NCI-H510A treated with DMSO at 0.1 percent for 48 hours (cell line): ENCODE data around the gene WARS2.
"Not testable (repeated sequence)": the region's sequence is repeated elsewhere in the genome, so short reads cannot be mapped to it uniquely, and the experiment has no call there.

Experiments used
- DNase-seq: peaks from one replicate; lab custom pipeline; 2025; lab: John Stamatoyannopoulos, UW

The WARS2 gene

GRCh38 chr1:119139403-119139802 is 1.1 kb downstream of the WARS2 start:
- no peak for DNase-seq

- no peak for DNase-seq
Observed at GRCh38 chr1:119136401-119136800, 4.1 kb downstream of the WARS2 start.

GRCh38 chr1:119133987-119134386 is 6.5 kb downstream of the WARS2 start:
- no peak for DNase-seq

GRCh38 chr1:119132179-119132578 is 8.3 kb downstream of the WARS2 start:
- DNase-seq, result no peak

GRCh38 chr1:119125874-119126273 is 14.6 kb downstream of the WARS2 start:
- no peak for DNase-seq

- DNase-seq, result no peak
Observed at GRCh38 chr1:119124764-119125163, 15.7 kb downstream of the WARS2 start.

GRCh38 chr1:119121872-119122271 is 18.6 kb downstream of the WARS2 start:
- DNase-seq, result not testable (repeated sequence)

GRCh38 chr1:119116725-119117124 is 23.7 kb downstream of the WARS2 start:
- DNase-seq, result no peak

- DNase-seq, result no peak
Observed at GRCh38 chr1:119115736-119116135, 24.7 kb downstream of the WARS2 start.

- no peak for DNase-seq
Observed at GRCh38 chr1:119115311-119115710, 25.1 kb downstream of the WARS2 start.

- DNase-seq, result no peak
Observed at GRCh38 chr1:119114786-119115185, 25.7 kb downstream of the WARS2 start.

GRCh38 chr1:119112791-119113190 is 27.7 kb downstream of the WARS2 start:
- DNase-seq, result no peak

GRCh38 chr1:119112244-119112643 is 28.2 kb downstream of the WARS2 start:
- no peak for DNase-seq

GRCh38 chr1:119108988-119109387 is 31.5 kb downstream of the WARS2 start:
- DNase-seq, result no peak

GRCh38 chr1:119103764-119104163 is 36.7 kb downstream of the WARS2 start:
- DNase-seq, result no peak

GRCh38 chr1:119102051-119102450 is 38.4 kb downstream of the WARS2 start:
- DNase-seq, result no peak

- no peak for DNase-seq
Observed at GRCh38 chr1:119101563-119101962, 38.9 kb downstream of the WARS2 start.

GRCh38 chr1:119099775-119100174 is 40.7 kb downstream of the WARS2 start:
- no peak for DNase-seq

- DNase-seq, result no peak
Observed at GRCh38 chr1:119097380-119097779, 43.1 kb downstream of the WARS2 start.

GRCh38 chr1:119093721-119094120 is 46.7 kb downstream of the WARS2 start:
- no peak for DNase-seq

- DNase-seq, result no peak
Observed at GRCh38 chr1:119091618-119092017, 48.8 kb downstream of the WARS2 start.

- DNase-seq, result no peak
Observed at GRCh38 chr1:119090250-119090649, 50.2 kb downstream of the WARS2 start.

GRCh38 chr1:119086830-119087229 is 53.6 kb downstream of the WARS2 start:
- no peak for DNase-seq

- no peak for DNase-seq
Observed at GRCh38 chr1:119084798-119085197, 55.7 kb downstream of the WARS2 start.

GRCh38 chr1:119083980-119084379 is 56.5 kb downstream of the WARS2 start:
- no peak for DNase-seq
